T-helper 1 cell (primary cell): ENCODE data around the gene TRAPPC10.

ENCODE experiments used
- DNase-seq, 5 donors: peaks; one replicate each; pipeline ENCODE4 v3.0.0-alpha.2; 2012 to 2020

Gene TRAPPC10

GRCh38 chr21:44038063-44038462 is 26.0 kb downstream of the TRAPPC10 start:
- DNase-seq, result no peak

GRCh38 chr21:44039828-44040227 is 27.7 kb downstream of the TRAPPC10 start:
- DNase-seq, result no peak

GRCh38 chr21:44043613-44044012 is 31.5 kb downstream of the TRAPPC10 start:
- DNase-seq, result no peak

GRCh38 chr21:44046734-44047133 is 34.6 kb downstream of the TRAPPC10 start:
- no peak for DNase-seq

GRCh38 chr21:44047996-44048560 is 36.0 kb downstream of the TRAPPC10 start:
- DNase-seq, result no peak

GRCh38 chr21:44049182-44049581 is 37.1 kb downstream of the TRAPPC10 start:
- no peak for DNase-seq

GRCh38 chr21:44049606-44050005 is 37.5 kb downstream of the TRAPPC10 start:
- DNase-seq, result no peak

- no peak for DNase-seq
Measured at GRCh38 chr21:44050276-44050675, 38.2 kb downstream of the TRAPPC10 start.

GRCh38 chr21:44051462-44051941 is 39.4 kb downstream of the TRAPPC10 start:
- no peak for DNase-seq

- DNase-seq, result no peak
Measured at GRCh38 chr21:44052071-44052829, 40.1 kb downstream of the TRAPPC10 start.

GRCh38 chr21:44052830-44053226 is 40.7 kb downstream of the TRAPPC10 start:
- DNase-seq, result no peak

GRCh38 chr21:44053567-44053966 is 41.5 kb downstream of the TRAPPC10 start:
- DNase-seq, result no peak

GRCh38 chr21:44054710-44055109 is 42.6 kb downstream of the TRAPPC10 start:
- no peak for DNase-seq

- no peak for DNase-seq
Measured at GRCh38 chr21:44057055-44057454, 44.9 kb downstream of the TRAPPC10 start.

GRCh38 chr21:44057960-44058651 is 46.0 kb downstream of the TRAPPC10 start:
- peak in 4 of 5 donors; percentile 22 to 54 (median 28) for DNase-seq

GRCh38 chr21:44058652-44058964 is 46.5 kb downstream of the TRAPPC10 start:
- DNase-seq, result no peak

GRCh38 chr21:44058981-44059380 is 46.9 kb downstream of the TRAPPC10 start:
- no peak for DNase-seq

- no peak for DNase-seq
Measured at GRCh38 chr21:44059710-44060109, 47.6 kb downstream of the TRAPPC10 start.

GRCh38 chr21:44062380-44062779 is 50.3 kb downstream of the TRAPPC10 start:
- no peak for DNase-seq

- no peak for DNase-seq
Measured at GRCh38 chr21:44063151-44063912, 51.2 kb downstream of the TRAPPC10 start.

- DNase-seq, result no peak
Measured at GRCh38 chr21:44064852-44065403, 52.8 kb downstream of the TRAPPC10 start.

GRCh38 chr21:44065428-44065827 is 53.3 kb downstream of the TRAPPC10 start:
- DNase-seq, result peak; percentile 62 to 93 (median 79)

GRCh38 chr21:44066116-44066515 is 54.0 kb downstream of the TRAPPC10 start:
- no peak for DNase-seq
